T-cell (primary cell): ENCODE results near the gene GMPPA. TPM values are rescaled to one million over a fixed set of nuclear protein-coding genes. Genes with fewer than 3 reads are reported as not detected.

Experiments used
- ATAC-seq, 4 experiments: fragments of 200-7000 bp in 3 of 4; fragments of 150-1000 bp in 1 of 4; cut with Tn5 transposase; replicated peaks in 1 of 4; 1 replicate in 3 of 4; 2 replicates in 1 of 4; pipeline ENCODE4 v1.10.0; 2021; ENCODE audit warnings: moderate library complexity in 3 of 4, mild to moderate bottlenecking in 2 of 4, moderate number of reproducible peaks in 1 of 4
- CTCF ChIA-PET, 2 donors: fragments of 300-600 bp; sonication (Branson Sonifier 250); formaldehyde crosslinking; loops; one replicate each; lab custom pipeline; 2022; ENCODE audit warnings: antibody characterized with exemption in 2 of 2; lab: Charles Lee
- POLR2A ChIA-PET, 2 donors: fragments of 300-600 bp; sonication (Branson Sonifier 250); formaldehyde crosslinking; loops; one replicate each; lab custom pipeline; 2022; ENCODE audit warnings: antibody characterized with exemption in 2 of 2; lab: Charles Lee
- DNase-seq, 35 experiments: peaks; one replicate each; pipeline versions ENCODE4 v3.0.0 to v3.0.0-alpha.2; 2013 to 2023
- H3K27ac ChIP-seq: one replicate; pipeline ENCODE4 v1.5.1; 2013; ENCODE audit warnings: low read length
- H3K27me3 ChIP-seq, 2 experiments: replicated peaks in 1 of 2; 1 replicate in 1 of 2; 2 replicates in 1 of 2; pipeline versions ENCODE4 v1.6.1 to v1.7.0; 2013; ENCODE audit warnings: low read length in 1 of 2, mixed read lengths in 1 of 2; ENCODE audit not compliant: control insufficient read depth in 2 of 2, insufficient read depth in 2 of 2; ENCODE audit errors: extremely low read depth in 1 of 2
- H3K36me3 ChIP-seq, 2 donors: 1 replicate in 1 of 2; 2 replicates in 1 of 2; pipeline versions ENCODE4 v1.6.1 to v1.7.0; 2013; ENCODE audit warnings: low read length in 1 of 2; ENCODE audit not compliant: control insufficient read depth in 2 of 2, insufficient read depth in 1 of 2; ENCODE audit errors: extremely low read depth in 1 of 2
- H3K4me1 ChIP-seq, 2 experiments: 1 replicate in 1 of 2; 2 replicates in 1 of 2; pipeline versions ENCODE4 v1.6.1 to v1.7.0; 2013; ENCODE audit warnings: low read length in 2 of 2, mixed read lengths in 1 of 2; ENCODE audit not compliant: insufficient read depth in 2 of 2, control insufficient read depth in 1 of 2; ENCODE audit errors: extremely low read depth in 1 of 2
- H3K4me3 ChIP-seq, 2 donors: 1 replicate in 1 of 2; 2 replicates in 1 of 2; pipeline versions ENCODE4 v1.5.1 to v1.7.0; 2013; ENCODE audit warnings: mild to moderate bottlenecking in 2 of 2, low read length in 1 of 2, moderate library complexity in 1 of 2; ENCODE audit not compliant: control insufficient read depth in 1 of 2; ENCODE audit errors: extremely low read depth in 1 of 2
- H3K9me3 ChIP-seq: 2 replicates; pipeline ENCODE4 v1.7.0; 2013
- H3K27ac Mint-ChIP-seq, 2 donors: one replicate each; pipeline ENCODE4 v1.8.0; 2020 to 2021; ENCODE audit warnings: mild to moderate bottlenecking in 2 of 2, mixed read lengths in 2 of 2
- H3K27me3 Mint-ChIP-seq, 2 donors: one replicate each; pipeline ENCODE4 v1.8.0; 2021 to 2022; ENCODE audit warnings: mixed read lengths in 2 of 2
- H3K36me3 Mint-ChIP-seq: one replicate; pipeline ENCODE4 v1.8.0; 2021; ENCODE audit warnings: mixed read lengths
- H3K4me1 Mint-ChIP-seq, 3 donors: one replicate each; pipeline ENCODE4 v1.8.0; 2020 to 2022; ENCODE audit warnings: mixed read lengths in 3 of 3, mild to moderate bottlenecking in 1 of 3
- H3K4me3 Mint-ChIP-seq, 3 donors: one replicate each; pipeline ENCODE4 v1.8.0; 2020 to 2022; ENCODE audit warnings: mild to moderate bottlenecking in 3 of 3, mixed read lengths in 3 of 3, moderate library complexity in 3 of 3
- H3K9me3 Mint-ChIP-seq, 3 donors: one replicate each; pipeline ENCODE4 v1.8.0; 2020 to 2022; ENCODE audit warnings: mixed read lengths in 3 of 3
- WGBS: methylation state at CpG from one replicate; pipeline ENCODE4 v1.1.5; 2013; ENCODE audit warnings: missing lambda C conversion rate; ENCODE audit not compliant: insufficient coverage; 5-methylcytosine and 5-hydroxymethylcytosine counted together
- total RNA-seq, 35 experiments: library from RNA in 6 of 35; stranded (reverse) in 6 of 35; fragments of 120-200 nt in 1 of 35; gene quantifications; one replicate each; pipeline versions ENCODE4 v1.2.1 to v1.2.4 and lab custom pipeline; 2013 to 2026

GMPPA gene
- total RNA-seq, 5 donors from 2014 or later (not counting 1 experiment from before 2014, with no cell fraction given) = 20.6 to 47.7 (median 41.3) TPM

DNA sequence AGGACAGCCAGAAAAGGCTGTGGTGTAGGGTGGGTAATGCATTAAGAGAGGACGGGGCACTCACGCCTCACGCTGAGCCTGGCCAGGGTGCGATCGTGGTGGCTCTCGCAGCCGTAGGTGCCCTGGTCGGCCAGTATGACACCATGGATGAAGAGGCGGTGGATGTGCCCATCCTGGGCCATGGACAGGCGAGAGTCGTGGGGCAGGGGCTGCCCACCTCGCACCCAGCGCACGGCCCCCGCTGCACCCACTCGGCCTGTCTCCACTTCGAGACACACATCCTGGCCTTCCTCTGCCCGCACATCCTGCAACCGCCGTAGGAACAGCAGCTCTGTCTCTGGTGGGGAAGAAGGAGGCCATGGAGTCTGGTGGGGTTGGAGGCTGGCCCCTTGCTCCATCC lies 57.3 kb downstream of the GMPPA start:
- peaks cover 0 to 23% of the 10 kb centered on the region in 2 experiments for H3K4me1 ChIP-seq
- H3K4me1 Mint-ChIP-seq = peaks cover 6 to 10% (median 7%) of the 10 kb centered on the region in 3 donors
- H3K9me3 Mint-ChIP-seq = no peaks in the 10 kb centered on the region
- H3K36me3 Mint-ChIP-seq = no peaks in the 10 kb centered on the region
- H3K4me3 ChIP-seq = no peak overlapping the region
- no peak overlapping the region for H3K27ac ChIP-seq
- H3K4me3 Mint-ChIP-seq = no peak overlapping the region
- ATAC-seq (no peak), DNase-seq (no peak)
- H3K27me3 Mint-ChIP-seq = peaks cover 33 to 40% of the 10 kb centered on the region in 2 donors
- no peak overlapping the region for H3K27ac Mint-ChIP-seq
- ChIA-PET CTCF (no interaction called here), POLR2A (no interaction called here)
- H3K36me3 ChIP-seq = no peaks in the 10 kb centered on the region
- 93% methylated on average over 19 of the region's 20 CpGs for WGBS
- H3K9me3 ChIP-seq = no peaks in the 10 kb centered on the region
- peaks cover 2 to 82% of the 10 kb centered on the region in 2 experiments for H3K27me3 ChIP-seq

DNA sequence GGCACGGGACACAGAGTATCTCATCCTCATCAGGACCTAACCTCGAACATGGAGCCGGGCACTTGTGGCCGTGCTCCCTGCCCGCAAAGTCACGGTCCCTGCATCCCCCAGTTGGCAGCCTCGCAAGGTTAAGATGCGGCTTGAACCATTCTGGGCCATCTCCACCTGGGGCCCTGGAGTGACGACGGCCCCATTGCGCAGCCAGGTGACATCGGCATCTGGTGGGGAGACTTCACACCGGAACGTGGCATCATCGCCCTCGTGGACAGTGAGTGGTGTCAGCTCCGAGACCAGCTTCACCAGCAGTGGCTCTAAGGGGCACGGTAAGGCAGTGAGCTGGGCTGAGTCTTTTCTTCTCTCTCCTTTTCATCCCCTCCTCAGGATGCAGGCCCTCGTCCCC lies 57.7 kb downstream of the GMPPA start:
- H3K27ac Mint-ChIP-seq = no peak overlapping the region
- H3K27me3 ChIP-seq = peaks cover 0 to 82% of the 10 kb centered on the region in 2 experiments
- peaks cover 6 to 9% (median 7%) of the 10 kb centered on the region in 3 donors for H3K4me1 Mint-ChIP-seq

More for the DNA sequence above, 57.7 kb downstream of the GMPPA start:
- no peaks in the 10 kb centered on the region for H3K9me3 ChIP-seq
- no peak overlapping the region for H3K27ac ChIP-seq
- no peaks in the 10 kb centered on the region for H3K36me3 ChIP-seq
- Mint-ChIP-seq H3K9me3 (no peaks in the 10 kb centered on the region), H3K36me3 (no peaks in the 10 kb centered on the region), H3K4me3 (no peak overlapping the region), H3K27me3 (peaks cover 31 to 39% of the 10 kb centered on the region in 2 donors)
- H3K4me1 ChIP-seq = peaks cover 0 to 21% of the 10 kb centered on the region in 2 experiments
- DNase-seq (no peak), ATAC-seq (no peak)
- 87% methylated on average over 17 of the region's 19 CpGs for WGBS
- CTCF ChIA-PET = no interaction called here
- POLR2A ChIA-PET = no interaction called here
- H3K4me3 ChIP-seq = no peak overlapping the region

Other genes starting within 250 kb of the GMPPA start
- not detected for gene TUBA4B, start 245.6 kb upstream of the GMPPA start, total RNA-seq
- 100 to 1,000 TPM; 108 to 196 (median 121) TPM for gene TUBA4A, start 245.0 kb upstream of the GMPPA start, total RNA-seq
- gene DNAJB2, start 219.5 kb upstream of the GMPPA start, total RNA-seq = 100 to 1,000 TPM in 2 of 5 donors, 10 to 100 TPM in 3; 83.0 to 150 (median 91.8) TPM
- under 1 TPM in 1 of 5 donors, not detected in 4; 0.63 TPM for gene PTPRN, start 189.5 kb upstream of the GMPPA start, total RNA-seq
- not detected for gene RESP18, start 166.1 kb upstream of the GMPPA start, total RNA-seq
- gene DNPEP, start 111.0 kb upstream of the GMPPA start, total RNA-seq = 10 to 100 TPM; 73.5 to 88.8 (median 85.4) TPM
- 1 to 10 TPM in 2 of 5 donors, under 1 TPM in 1, not detected in 2; 0.98 to 1.3 (median 1.3) TPM for gene DES, start 80.5 kb upstream of the GMPPA start, total RNA-seq
- gene SPEG, start 64.0 kb upstream of the GMPPA start, total RNA-seq = 10 to 100 TPM; 13.8 to 23.9 (median 18.9) TPM
- gene ASIC4, start 15.6 kb downstream of the GMPPA start, total RNA-seq = under 1 TPM in 3 of 5 donors, not detected in 2; 0.09 to 0.35 (median 0.20) TPM
- 10 to 100 TPM in 3 of 5 donors, 1 to 10 TPM in 2; 5.0 to 12.8 (median 10.8) TPM for gene CHPF, start 44.9 kb downstream of the GMPPA start, total RNA-seq
- gene TMEM198, start 45.1 kb downstream of the GMPPA start, total RNA-seq = under 1 TPM; 0.37 to 0.88 (median 0.69) TPM
- gene OBSL1, start 72.6 kb downstream of the GMPPA start, total RNA-seq = 1 to 10 TPM; 1.2 to 2.4 (median 1.2) TPM
- under 1 TPM in 1 of 5 donors, not detected in 4; 0.16 TPM for gene INHA, start 73.4 kb downstream of the GMPPA start, total RNA-seq
- 10 to 100 TPM; 25.9 to 52.8 (median 49.3) TPM for gene STK11IP, start 99.0 kb downstream of the GMPPA start, total RNA-seq
- gene SLC4A3, start 128.7 kb downstream of the GMPPA start, total RNA-seq = under 1 TPM; 0.08 to 0.47 (median 0.37) TPM